Thoracic aorta (tissue), 2 donors: ENCODE results near the gene NDRG3. TPM values are rescaled to one million over a fixed set of nuclear protein-coding genes. Genes with fewer than 3 reads are reported as not detected.
A peak's percentile ranks its signal among the peaks of the same experiment; 100 is the strongest.

Experiments used
- ATAC-seq: fragments of 150-250 bp; one replicate; pipeline ENCODE4 v1.8.0; 2017; ENCODE audit warnings: low read depth; ENCODE audit not compliant: insufficient number of reproducible peaks, low FRiP score
- DNase-seq: peaks from one replicate; pipeline ENCODE4 v3.0.0-alpha.2; 2020; ENCODE audit warnings: low spot score
- H3K27ac ChIP-seq, 2 donors: fragments of 200-600 bp; sonication (generic); 1 replicate in 1 of 2; 2 replicates in 1 of 2; pipeline ENCODE4 v1.5.1; 2016; ENCODE audit warnings: mild to moderate bottlenecking in 2 of 2, moderate library complexity in 2 of 2
- H3K27me3 ChIP-seq: fragments of 200-600 bp; sonication (generic); replicated peaks from 2 replicates; pipeline ENCODE4 v1.6.0; 2016; ENCODE audit warnings: mild to moderate bottlenecking; ENCODE audit not compliant: insufficient read depth
- H3K36me3 ChIP-seq: fragments of 200-600 bp; sonication (generic); one replicate; pipeline ENCODE4 v1.5.1; 2016
- H3K4me1 ChIP-seq, 2 donors: fragments of 200-600 bp; sonication (generic); 1 replicate in 1 of 2; 2 replicates in 1 of 2; pipeline versions ENCODE4 v1.5.1 to v1.6.0; 2016; ENCODE audit warnings: low read depth in 2 of 2, mild to moderate bottlenecking in 1 of 2; ENCODE audit not compliant: control insufficient read depth in 1 of 2
- H3K4me3 ChIP-seq: fragments of 200-600 bp; sonication (generic); 2 replicates; pipeline ENCODE4 v1.5.1; 2016; ENCODE audit warnings: mild to moderate bottlenecking
- H3K9me3 ChIP-seq: fragments of 200-600 bp; sonication (generic); 2 replicates; pipeline ENCODE4 v1.5.1; 2016
- CTCF ChIP-seq: fragments of 200-600 bp; sonication (generic); IDR thresholded peaks from one replicate; pipeline ENCODE4 v1.5.1; 2019; ENCODE audit warnings: antibody characterized with exemption
- total RNA-seq, 2 donors: library from RNA; depleted of rRNA; stranded (reverse); fragments of >200 nt; gene quantifications; one replicate each; pipeline versions ENCODE4 v1.1.0 to v1.2.3, GENCODE V29; 2016

NDRG3 gene
- total RNA-seq, 2 donors from 2014 or later, result 50.9 to 57.7 TPM

GRCh38 chr20:36726168-36726567 lies 19.7 kb downstream of the NDRG3 start:
- no peak for ATAC-seq
- peak overlapping the region in 1 of 2 donors; percentile 9 for H3K27ac ChIP-seq
- DNase-seq, result no peak
- H3K4me3 ChIP-seq, result no peak overlapping the region
- no peak for TF ChIP-seq CTCF
- peaks cover 8 to 27% of the 10 kb centered on the region in 2 donors for H3K4me1 ChIP-seq
- H3K9me3 ChIP-seq, result no peaks in the 10 kb centered on the region
- no peaks in the 10 kb centered on the region for H3K36me3 ChIP-seq
- H3K27me3 ChIP-seq, result no peaks in the 10 kb centered on the region

GRCh38 chr20:36720510-36720909 lies 25.4 kb downstream of the NDRG3 start:
- ATAC-seq (no peak), DNase-seq (no peak)
- no peaks in the 10 kb centered on the region for H3K9me3 ChIP-seq
- no peak overlapping the region for H3K4me3 ChIP-seq
- H3K27me3 ChIP-seq, result no peaks in the 10 kb centered on the region
- no peaks in the 10 kb centered on the region for H3K36me3 ChIP-seq
- peaks cover 5 to 27% of the 10 kb centered on the region in 2 donors for H3K4me1 ChIP-seq
- TF ChIP-seq CTCF, result no peak
- H3K27ac ChIP-seq, result no peak overlapping the region

- H3K36me3 ChIP-seq, result no peaks in the 10 kb centered on the region
- DNase-seq, result no peak
- H3K27me3 ChIP-seq, result no peaks in the 10 kb centered on the region
- TF ChIP-seq CTCF, result no peak
- no peak for ATAC-seq
- peak overlapping the region; percentile 6 to 21 for H3K27ac ChIP-seq
- H3K4me3 ChIP-seq, result no peak overlapping the region
- no peaks in the 10 kb centered on the region for H3K9me3 ChIP-seq
- peaks cover 0 to 18% of the 10 kb centered on the region in 2 donors for H3K4me1 ChIP-seq
Observed at GRCh38 chr20:36717657-36718056, 28.2 kb downstream of the NDRG3 start.

- Histone ChIP-seq H3K36me3 (no peaks in the 10 kb centered on the region), H3K27ac (peak overlapping the region; percentile 6 to 21), H3K4me3 (no peak overlapping the region), H3K9me3 (no peaks in the 10 kb centered on the region), H3K27me3 (no peaks in the 10 kb centered on the region), H3K4me1 (peaks cover 0 to 19% of the 10 kb centered on the region in 2 donors)
- DNase-seq (no peak), ATAC-seq (no peak)
- TF ChIP-seq CTCF, result no peak
Observed at GRCh38 chr20:36717021-36717420, 28.9 kb downstream of the NDRG3 start.

- DNase-seq (no peak), ATAC-seq (no peak)
- no peak for TF ChIP-seq CTCF
- H3K9me3 ChIP-seq, result no peaks in the 10 kb centered on the region
- no peaks in the 10 kb centered on the region for H3K27me3 ChIP-seq
- H3K27ac ChIP-seq, result no peak overlapping the region
- H3K4me3 ChIP-seq, result no peak overlapping the region
- H3K4me1 ChIP-seq, result peaks cover 5 to 33% of the 10 kb centered on the region in 2 donors
- H3K36me3 ChIP-seq, result no peaks in the 10 kb centered on the region
Observed at GRCh38 chr20:36712775-36713174, 33.1 kb downstream of the NDRG3 start.
